ENCODE data around the gene PHETA1.
A peak's percentile ranks its signal among the peaks of the same experiment; 100 is the strongest.

DNA sequence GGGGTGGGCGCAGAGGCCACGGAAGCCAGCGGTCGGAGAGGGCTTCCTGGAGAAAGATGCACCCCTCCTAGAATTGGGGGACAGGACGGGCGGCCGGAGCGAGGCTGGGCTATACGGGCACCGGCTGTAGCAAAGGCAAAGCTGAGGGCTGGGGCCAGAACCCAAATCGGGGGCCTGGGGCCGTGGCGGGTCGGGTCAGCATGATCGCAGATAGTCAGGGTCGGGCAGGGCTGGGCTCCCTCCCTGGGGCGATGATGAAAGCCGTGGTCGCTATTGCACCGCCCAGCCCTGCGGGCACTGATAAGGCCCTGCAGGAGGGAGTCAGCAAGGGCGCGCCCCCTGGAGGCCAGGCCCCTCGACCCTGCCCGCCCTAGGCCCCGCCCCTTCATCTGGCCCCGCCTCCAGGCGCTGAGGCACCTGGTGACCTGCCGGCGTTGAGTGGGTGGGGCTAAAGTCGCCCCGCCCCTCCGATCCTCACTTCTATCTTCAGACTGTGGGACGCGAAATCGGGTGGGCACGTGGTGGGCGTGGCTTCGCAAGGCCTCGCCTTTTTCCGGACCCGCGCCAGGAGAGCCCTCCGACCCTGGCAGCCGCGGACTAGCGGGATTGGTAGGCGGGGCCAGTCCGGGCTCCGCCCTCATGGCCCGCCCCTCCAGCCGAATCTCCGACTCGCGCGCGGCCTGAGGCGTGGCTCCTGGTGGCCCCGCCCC lies 36.4 kb upstream of the PHETA1 start:
- TF ChIP-seq, protein P1, sequence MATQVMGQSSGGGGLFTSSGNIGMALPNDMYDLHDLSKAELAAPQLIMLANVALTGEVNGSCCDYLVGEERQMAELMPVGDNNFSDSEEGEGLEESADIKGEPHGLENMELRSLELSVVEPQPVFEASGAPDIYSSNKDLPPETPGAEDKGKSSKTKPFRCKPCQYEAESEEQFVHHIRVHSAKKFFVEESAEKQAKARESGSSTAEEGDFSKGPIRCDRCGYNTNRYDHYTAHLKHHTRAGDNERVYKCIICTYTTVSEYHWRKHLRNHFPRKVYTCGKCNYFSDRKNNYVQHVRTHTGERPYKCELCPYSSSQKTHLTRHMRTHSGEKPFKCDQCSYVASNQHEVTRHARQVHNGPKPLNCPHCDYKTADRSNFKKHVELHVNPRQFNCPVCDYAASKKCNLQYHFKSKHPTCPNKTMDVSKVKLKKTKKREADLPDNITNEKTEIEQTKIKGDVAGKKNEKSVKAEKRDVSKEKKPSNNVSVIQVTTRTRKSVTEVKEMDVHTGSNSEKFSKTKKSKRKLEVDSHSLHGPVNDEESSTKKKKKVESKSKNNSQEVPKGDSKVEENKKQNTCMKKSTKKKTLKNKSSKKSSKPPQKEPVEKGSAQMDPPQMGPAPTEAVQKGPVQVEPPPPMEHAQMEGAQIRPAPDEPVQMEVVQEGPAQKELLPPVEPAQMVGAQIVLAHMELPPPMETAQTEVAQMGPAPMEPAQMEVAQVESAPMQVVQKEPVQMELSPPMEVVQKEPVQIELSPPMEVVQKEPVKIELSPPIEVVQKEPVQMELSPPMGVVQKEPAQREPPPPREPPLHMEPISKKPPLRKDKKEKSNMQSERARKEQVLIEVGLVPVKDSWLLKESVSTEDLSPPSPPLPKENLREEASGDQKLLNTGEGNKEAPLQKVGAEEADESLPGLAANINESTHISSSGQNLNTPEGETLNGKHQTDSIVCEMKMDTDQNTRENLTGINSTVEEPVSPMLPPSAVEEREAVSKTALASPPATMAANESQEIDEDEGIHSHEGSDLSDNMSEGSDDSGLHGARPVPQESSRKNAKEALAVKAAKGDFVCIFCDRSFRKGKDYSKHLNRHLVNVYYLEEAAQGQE (IDR thresholded peaks at IDR 0.05; ENCODE audit: unreplicated experiment) = no peak
- TF ChIP-seq CTCF (conservative IDR thresholded peaks at IDR 0.05; ENCODE audit: low read depth in 2 of 2) (peak; percentile 46 to 72), EZH2phosphoT487 (IDR thresholded peaks at IDR 0.05; ENCODE audit: unreplicated experiment) (no peak), POLR2AphosphoS5 (IDR thresholded peaks at IDR 0.05; ENCODE audit: low read depth) (peak; percentile 65), EZH2 (IDR thresholded peaks at IDR 0.05; ENCODE audit: low read depth, unreplicated experiment) (no peak), CREB1 (CRISPR knock-in tag; IDR thresholded peaks at IDR 0.05; ENCODE audit: low read depth) (peak; percentile 43; the same call in 1 of the 2 replicates), ZNF331 (CRISPR knock-in tag; IDR thresholded peaks at IDR 0.05; ENCODE audit: low read depth) (no peak), JUNB (IDR thresholded peaks at IDR 0.05; ENCODE audit: unreplicated experiment) (no peak), ZNF114 (CRISPR knock-in tag; IDR thresholded peaks at IDR 0.05) (no peak)

Measured in GM23338 (cell line).